Mononuclear cell (primary cell): ENCODE data around the gene FAM90A26. TPM values are rescaled to one million over a fixed set of nuclear protein-coding genes. Genes with fewer than 3 reads are reported as not detected.
A peak's percentile ranks its signal among the peaks of the same experiment; 100 is the strongest.
"Not testable (repeated sequence)": the region's sequence is repeated elsewhere in the genome, so short reads cannot be mapped to it uniquely, and the experiment has no call there.

Experiments used
- H3K27me3 ChIP-seq: 2 replicates; pipeline ENCODE4 v1.6.0; 2011; ENCODE audit warnings: low read length, control low read depth; ENCODE audit not compliant: insufficient read depth
- H3K4me1 ChIP-seq: 2 replicates; pipeline ENCODE4 v1.5.1; 2011; ENCODE audit warnings: mild to moderate bottlenecking, low read length, control low read depth; ENCODE audit not compliant: insufficient read depth
- H3K4me3 ChIP-seq: 2 replicates; pipeline ENCODE4 v1.5.1; 2011; ENCODE audit warnings: mild to moderate bottlenecking, low read length, moderate library complexity
- H3K9me3 ChIP-seq: 2 replicates; pipeline ENCODE4 v1.5.1; 2011; ENCODE audit warnings: low read depth, mild to moderate bottlenecking, control low read depth, low read length
- total RNA-seq: library from RNA; depleted of rRNA; stranded (reverse); fragments of >200 nt; gene quantifications from one replicate; pipeline ENCODE4 v1.2.3, GENCODE V29; 2012

FAM90A26 gene, protein sequence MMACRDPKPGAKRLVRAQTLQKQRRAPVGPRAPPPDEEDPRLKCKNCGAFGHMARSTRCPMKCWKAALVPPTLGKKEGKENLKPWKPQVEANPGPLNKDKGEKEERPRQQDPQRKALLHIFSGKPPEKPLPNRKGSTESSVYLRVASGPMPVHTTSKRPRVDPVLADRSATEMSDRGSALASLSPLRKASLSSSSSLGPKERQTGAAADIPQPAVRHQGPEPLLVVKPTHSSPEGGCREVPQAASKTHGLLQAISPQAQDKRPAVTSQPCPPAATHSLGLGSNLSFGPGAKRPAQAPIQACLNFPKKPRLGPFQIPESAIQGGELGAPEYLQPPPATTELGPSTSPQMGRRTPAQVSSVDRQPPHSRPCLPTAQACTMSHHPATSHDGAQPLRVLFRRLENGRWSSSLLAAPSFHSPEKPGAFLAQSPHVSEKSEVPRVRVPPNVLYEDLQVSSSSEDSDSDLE
- total RNA-seq = not detected

DNA sequence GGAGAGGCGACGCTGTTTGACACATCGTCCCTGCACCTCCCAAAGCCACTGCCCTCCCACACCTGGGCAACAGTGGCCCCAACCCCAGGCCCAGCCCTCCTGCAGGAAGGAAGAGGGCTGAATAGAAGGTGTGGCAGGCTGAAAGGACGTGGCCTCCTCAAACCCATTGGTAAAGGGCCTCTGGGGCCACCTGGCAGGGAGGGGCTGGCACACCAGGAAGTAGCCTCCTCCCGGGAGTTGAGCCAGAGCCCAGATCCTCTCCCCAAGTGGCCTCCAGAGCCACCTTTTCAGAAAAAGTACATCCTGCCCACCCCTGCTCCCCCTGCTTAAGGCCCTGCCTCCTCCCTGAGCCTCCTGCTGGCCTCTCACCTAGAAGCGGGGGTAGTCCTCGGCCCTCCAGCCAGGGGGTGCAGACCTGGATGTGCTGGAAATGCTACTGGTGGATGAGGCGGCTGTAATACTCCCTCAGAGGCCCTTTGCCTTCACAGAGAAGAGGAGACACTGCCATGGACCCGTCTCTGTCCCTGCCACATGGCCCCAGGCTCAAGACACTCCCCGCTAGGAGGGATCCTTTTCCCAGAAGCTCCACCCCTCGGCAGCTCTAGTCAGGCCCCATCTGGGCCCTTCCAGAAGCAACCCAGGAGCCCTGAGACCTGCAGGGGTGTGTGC, at the start of gene FAM90A26:
FAM90A26 (plus strand) TSS at position 619 of the 669 bp plus-strand sequence. CDS start 2,764 bp downstream, outside the sequence.
- H3K9me3 ChIP-seq, H3K4me1 ChIP-seq, H3K27me3 ChIP-seq, H3K4me3 ChIP-seq: not testable (repeated sequence)

DNA sequence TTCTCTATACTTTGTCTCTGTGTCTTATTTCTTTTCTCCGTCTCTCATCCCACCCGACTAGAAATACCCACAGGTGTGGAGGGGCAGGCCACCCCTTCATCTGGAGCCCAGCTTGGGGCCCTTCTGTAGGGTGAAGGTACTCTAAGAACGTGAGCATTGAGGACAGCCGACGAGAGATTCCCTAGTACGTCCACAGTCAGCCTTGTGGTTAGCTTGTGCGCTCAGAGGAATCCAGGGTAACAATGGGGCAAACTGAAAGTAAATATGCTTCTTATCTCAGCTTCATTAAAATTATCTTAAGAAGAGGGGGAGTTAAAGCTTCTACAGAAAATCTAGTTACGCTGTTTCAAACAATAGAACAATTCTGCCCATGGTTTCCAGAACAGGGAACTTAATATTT, 47.5 kb upstream of the FAM90A26 start:
- H3K9me3 ChIP-seq, H3K27me3 ChIP-seq, H3K4me3 ChIP-seq, H3K4me1 ChIP-seq: not testable (repeated sequence)

DNA sequence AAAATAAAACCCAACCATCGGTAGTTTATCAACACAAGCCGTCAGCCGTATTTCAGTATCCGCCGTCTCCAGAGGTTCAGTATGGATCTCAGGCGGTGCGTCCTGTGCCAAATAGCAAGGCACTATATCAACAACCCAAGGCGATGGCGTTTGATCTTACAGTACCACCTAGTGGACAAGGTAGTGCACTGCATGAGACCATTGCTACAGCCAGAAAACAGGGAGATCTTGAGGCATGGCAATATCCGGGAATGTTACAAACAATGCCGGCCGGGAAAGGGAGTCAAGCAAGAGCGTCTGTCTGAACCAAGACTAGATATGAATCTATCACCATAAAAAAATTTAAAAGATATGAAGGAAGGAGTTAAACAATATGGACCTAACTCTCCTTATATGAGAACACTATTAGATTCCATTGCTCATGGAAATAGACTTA, 46.6 kb upstream of the FAM90A26 start:
- not testable (repeated sequence) for H3K9me3 ChIP-seq, H3K4me3 ChIP-seq, H3K27me3 ChIP-seq, H3K4me1 ChIP-seq

DNA sequence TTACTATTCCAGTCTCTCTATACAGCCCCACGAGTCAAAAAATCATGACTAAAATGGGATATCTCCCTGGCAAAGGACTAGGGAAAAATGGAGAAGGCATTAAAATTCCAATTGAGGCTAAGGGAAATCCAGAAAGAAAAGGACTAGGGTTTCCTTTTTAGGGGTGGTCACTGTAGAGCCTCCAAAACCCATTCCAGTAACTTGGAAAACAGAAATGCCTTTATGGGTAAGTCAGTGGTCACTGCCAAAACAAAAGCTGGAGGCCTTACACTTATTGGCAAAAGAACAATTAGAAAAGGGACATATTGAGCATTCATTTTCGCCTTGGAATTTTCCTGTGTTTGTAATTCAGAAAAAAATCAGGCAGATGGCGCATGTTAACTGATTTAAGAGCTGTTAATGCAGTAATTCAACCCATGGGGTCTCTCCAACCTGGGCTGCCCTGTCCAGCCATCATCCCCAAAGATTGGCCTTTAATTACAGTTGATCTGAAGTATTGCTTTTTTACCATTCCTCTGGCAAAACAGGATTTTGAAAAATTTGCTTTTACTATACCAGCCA, 44.5 kb upstream of the FAM90A26 start:
- H3K4me3 ChIP-seq, H3K27me3 ChIP-seq, H3K4me1 ChIP-seq, H3K9me3 ChIP-seq: not testable (repeated sequence)

DNA sequence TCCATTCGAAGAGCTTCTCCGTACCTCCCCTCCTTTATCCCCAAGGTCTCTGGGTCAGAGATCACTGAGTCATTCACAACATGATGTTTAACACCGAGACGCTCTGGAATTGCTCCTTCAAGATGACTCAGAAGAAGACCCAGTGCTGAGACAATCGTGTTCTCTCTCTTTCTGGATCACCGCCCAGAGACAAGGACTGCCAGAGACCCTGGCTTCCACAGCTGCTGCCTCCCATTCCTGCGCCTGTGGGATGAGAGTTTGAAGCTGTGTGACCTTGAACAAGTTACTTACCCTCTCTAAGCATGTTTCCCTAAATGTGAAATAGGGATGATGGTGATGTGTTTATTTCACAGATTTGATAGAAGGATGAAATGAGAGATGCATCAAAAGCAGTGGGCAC, 38.8 kb upstream of the FAM90A26 start:
- H3K4me1 ChIP-seq, H3K9me3 ChIP-seq, H3K4me3 ChIP-seq, H3K27me3 ChIP-seq: not testable (repeated sequence)

DNA sequence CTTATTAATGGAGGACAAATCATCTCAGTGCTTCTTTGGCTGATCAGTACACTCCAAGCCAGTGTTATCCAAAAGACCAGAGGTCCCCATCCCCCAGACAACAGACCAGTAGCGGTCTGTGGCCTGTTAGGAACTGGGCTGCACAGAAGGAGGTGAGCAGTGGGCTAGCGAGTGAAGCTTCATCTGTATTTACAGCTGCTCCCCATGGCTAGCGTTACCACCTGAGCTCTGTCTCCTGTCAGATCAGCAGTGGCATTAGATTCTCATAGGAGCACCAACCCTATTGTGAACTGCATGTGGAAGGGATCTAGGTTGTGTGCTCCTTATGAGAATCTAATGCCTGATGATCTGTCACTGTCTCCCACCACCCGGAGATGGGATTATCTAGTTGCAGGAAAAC, 37.4 kb upstream of the FAM90A26 start:
- H3K9me3 ChIP-seq = not testable (repeated sequence)

DNA sequence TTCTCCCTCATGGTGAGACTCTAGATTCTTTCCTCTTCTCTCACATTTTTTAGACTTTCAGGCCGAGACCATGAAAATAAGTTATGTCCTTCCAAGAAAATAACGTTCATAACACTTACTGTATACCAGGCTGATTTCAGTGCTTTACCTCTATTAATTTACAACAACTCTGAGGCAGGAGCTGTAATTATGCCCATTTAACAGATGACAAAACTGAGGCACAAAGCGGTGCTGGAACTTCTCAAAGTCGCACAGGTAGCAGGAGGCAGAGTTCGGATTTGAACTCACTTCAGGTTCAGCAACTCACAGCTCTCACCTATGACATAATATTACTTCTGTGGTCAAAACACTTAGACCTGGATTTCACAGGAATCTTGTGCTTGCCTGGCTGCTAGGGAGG, 36.2 kb upstream of the FAM90A26 start:
- not testable (repeated sequence) for H3K9me3 ChIP-seq, H3K4me1 ChIP-seq, H3K27me3 ChIP-seq, H3K4me3 ChIP-seq

More for the DNA sequence above, 37.4 kb upstream of the FAM90A26 start:
- H3K27me3 ChIP-seq, H3K4me3 ChIP-seq, H3K4me1 ChIP-seq: not testable (repeated sequence)

DNA sequence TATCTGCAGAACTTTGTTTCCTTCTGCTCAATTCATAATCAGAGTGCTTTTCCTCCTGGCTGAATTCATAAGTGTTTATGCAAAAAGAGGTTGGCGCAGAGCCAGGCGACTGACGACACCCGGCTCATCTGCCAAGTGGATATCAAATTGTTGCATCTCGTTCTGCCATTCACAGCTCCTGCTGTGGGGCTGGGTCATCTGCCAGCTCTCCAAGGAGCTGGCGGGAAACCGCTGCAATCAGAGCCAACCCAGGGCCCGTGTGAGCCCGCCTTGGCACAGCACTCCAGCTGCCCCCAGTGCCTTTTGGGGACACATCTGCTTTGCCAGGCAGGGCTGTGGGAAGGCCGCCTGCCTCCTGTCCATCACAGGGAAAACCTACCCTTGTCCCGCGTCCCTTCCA, 35.7 kb upstream of the FAM90A26 start:
- H3K4me3 ChIP-seq, H3K9me3 ChIP-seq, H3K4me1 ChIP-seq, H3K27me3 ChIP-seq: not testable (repeated sequence)

DNA sequence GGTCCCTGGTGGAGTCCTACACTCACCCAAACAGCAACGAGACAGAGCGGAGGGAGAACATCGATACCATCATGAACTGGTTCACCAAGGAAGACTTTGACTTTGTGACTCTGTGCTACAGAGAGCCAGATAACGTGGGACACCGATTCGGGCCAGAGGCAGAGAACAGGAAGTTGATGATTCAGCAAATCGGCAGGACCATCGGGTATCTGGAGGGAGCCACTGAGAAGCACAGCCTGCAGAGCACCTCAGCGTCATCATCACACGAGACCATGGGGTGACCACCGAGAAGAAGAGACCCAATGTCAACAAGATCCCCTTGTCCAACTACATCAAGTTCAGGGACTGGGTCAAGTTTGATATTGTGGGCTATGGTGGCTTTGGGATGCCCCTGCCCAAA, 29.2 kb upstream of the FAM90A26 start:
- H3K4me3 ChIP-seq, H3K27me3 ChIP-seq, H3K4me1 ChIP-seq, H3K9me3 ChIP-seq: not testable (repeated sequence)

DNA sequence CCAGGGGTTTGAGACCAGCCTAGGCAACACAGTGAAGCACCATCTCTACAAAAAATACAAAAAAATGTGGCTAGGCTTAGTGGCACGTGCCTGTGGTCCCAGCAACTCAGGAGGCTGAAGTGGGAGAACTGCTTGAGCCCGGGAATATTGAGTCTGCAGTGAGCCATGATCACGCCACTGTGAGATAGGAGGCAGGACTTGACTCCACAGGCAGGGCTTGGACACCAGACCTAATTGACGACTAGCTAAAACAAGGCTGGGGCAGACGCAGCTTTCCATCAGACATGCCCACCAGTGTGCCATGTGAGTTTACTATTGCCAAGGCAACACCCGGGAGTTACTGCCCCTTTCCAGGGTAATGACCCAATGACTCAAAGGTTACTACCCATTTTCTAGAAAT, 27.4 kb upstream of the FAM90A26 start:
- H3K27me3 ChIP-seq, H3K9me3 ChIP-seq, H3K4me3 ChIP-seq, H3K4me1 ChIP-seq: not testable (repeated sequence)

DNA sequence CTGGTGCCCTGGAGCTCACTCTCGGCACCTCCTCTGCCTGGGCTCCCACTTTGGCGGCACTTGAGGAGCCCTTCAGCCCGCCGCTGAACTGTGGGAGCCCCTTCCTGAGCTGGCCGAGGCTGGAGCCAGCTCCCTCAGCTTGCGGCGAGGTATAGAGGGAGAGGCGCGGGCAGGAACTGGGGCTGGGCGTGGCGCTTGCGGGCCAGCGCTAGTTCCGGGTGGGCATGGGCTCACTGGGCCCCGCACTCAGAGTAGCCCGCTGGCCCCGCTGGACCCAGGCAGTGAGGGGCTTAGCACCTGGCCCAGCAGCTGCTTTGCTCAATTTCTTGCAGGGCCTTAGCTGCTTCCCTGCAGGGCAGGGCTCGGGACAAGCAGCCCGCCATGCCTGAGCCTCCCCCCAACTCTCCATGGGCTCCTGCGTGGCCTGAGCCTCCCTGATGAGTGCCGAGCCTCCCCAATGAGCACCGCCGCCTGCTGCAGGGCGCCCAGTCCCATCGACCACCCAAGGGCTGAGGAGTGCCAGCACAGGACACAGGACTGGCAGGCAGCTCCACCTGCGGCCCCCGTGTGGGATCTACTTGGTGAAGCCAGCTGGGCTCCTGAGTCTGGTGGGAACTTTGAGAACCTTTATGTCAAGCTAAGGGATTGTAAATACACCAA, 26.7 kb upstream of the FAM90A26 start:
- Histone ChIP-seq H3K4me3 (no peak overlapping the region), H3K27me3 (no peaks in the 10 kb centered on the region), H3K4me1 (no peaks in the 10 kb centered on the region), H3K9me3 (no peaks in the 10 kb centered on the region)

DNA sequence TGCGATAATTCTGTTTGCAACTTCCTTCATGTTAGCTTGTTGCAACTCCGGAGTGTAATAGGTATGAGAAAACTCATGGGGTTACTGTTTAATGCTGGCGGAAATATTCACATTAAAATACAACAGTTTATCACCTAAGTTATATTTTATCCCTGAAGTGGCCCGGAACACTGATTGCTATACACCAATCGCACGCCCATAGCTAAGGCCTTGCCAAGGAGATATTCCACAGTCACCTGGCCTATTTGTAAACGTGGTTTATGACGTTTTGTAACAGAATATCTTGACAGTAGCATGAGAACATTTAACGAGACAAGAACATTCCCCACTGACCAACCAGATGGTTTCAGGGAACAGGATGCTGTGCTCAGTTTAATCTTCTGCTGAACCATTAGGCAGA, 23.2 kb upstream of the FAM90A26 start:
- no peaks in the 10 kb centered on the region for H3K9me3 ChIP-seq
- peaks cover 4% of the 10 kb centered on the region for H3K4me1 ChIP-seq
- H3K27me3 ChIP-seq = no peaks in the 10 kb centered on the region
- H3K4me3 ChIP-seq = no peak overlapping the region

DNA sequence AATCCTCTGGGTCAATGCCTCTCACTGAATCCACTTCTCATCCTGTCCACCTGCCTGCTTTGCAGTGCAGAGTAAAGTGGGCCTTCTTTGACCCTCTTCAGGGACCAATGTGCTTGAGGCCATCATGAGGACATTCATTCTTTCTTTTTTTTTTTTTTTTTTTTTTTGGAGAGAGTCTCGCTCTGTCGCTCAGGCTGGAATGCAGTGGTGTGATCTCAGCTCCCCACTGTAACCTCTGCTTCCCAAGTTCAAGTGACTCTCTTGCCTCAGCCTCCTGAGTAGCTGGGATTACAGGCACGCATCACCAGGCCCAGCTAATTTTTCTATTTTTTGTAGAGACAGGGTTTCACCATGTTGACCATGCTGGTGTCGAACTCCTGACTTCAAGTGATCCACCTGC, 22.8 kb upstream of the FAM90A26 start:
- not testable (repeated sequence) for H3K4me3 ChIP-seq, H3K4me1 ChIP-seq, H3K27me3 ChIP-seq, H3K9me3 ChIP-seq

DNA sequence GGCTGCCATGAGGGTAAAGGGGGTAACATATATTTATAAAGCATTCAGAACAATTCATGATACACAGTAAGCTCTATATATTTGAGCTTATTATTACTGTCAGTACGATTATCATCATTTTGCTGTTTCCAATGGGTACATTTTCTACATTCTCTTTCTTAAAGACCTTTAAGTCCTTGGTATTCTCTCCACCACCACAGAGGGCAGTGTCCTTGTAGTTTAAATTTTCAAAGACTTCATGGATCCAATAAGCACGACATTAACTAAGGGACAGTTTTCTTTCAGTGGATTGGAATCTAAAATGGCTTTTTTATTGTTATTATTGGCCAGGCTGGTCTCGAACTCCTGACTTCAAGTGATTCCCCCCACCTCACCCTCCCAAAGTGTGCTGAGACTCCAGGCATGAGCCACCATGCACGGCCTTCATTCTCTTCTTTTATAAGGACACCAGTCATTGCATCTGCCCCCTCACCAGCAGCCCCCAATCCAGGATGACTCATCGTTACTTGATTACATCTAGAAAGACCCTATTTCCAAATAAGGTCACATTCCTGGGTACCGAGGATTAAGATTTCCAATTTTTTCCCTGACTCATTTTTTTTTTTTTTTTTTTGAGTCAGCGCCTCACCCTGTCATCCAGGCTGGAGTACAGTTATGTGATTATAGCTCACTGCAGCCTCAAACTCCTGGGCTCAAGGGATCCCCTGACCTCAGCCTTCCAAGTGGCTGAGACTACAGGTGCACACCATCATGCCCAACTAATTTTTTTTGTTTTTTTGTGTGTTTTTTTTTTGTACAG, 21.4 kb upstream of the FAM90A26 start:
- peaks cover 13% of the 10 kb centered on the region for H3K4me1 ChIP-seq
- H3K9me3 ChIP-seq, H3K4me3 ChIP-seq, H3K27me3 ChIP-seq: not testable (repeated sequence)

DNA sequence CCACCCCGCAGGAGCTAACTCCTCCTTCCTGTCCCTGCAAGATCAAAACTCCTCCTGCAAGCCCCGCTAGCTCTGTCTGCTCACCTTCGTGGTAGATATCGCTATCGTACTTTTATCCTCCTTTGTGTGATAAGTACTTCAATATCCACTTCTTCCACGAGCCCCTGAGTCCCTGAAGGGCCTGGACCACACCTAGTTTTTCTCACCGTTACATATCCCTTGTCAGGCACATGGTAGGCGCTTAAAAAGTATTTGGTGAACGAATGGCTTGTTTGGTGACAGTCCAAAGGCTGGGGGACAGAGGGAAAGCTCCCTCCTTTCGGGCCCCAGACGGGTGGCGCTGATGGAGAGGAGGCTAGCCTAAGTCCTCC, 18.4 kb upstream of the FAM90A26 start:
- Histone ChIP-seq H3K4me3 (peak overlapping the region; percentile 75), H3K4me1 (peaks cover 14% of the 10 kb centered on the region)
- not testable (repeated sequence) for H3K27me3 ChIP-seq, H3K9me3 ChIP-seq
